H1 (cell line): ENCODE data around the gene THADA.

Experiments used
- CEBPB ChIP-seq: IDR thresholded peaks from 2 replicates; pipeline ENCODE4 v1.6.1; 2012; ENCODE audit warnings: low read depth, low read length
- CREB1 ChIP-seq: IDR thresholded peaks from 2 replicates; pipeline ENCODE4 v1.6.1; 2012; ENCODE audit warnings: inconsistent platforms
- CTCF ChIP-seq, 3 experiments: IDR thresholded peaks; 1 replicate in 2 of 3; 2 replicates in 1 of 3; pipeline versions ENCODE4 v1.5.1 to v1.6.1; 2011; ENCODE audit warnings: low read length in 3 of 3, mild to moderate bottlenecking in 3 of 3, inconsistent platforms in 2 of 3, low read depth in 1 of 3, moderate library complexity in 1 of 3; ENCODE audit not compliant: insufficient read depth in 1 of 3; ENCODE audit errors: control extremely low read depth in 1 of 3
- EP300 ChIP-seq, 2 experiments: IDR thresholded peaks; 1 replicate in 1 of 2; 2 replicates in 1 of 2; pipeline ENCODE4 v1.6.1; 2011 to 2012; ENCODE audit warnings: low read depth in 2 of 2, low read length in 2 of 2, mild to moderate bottlenecking in 2 of 2, borderline replicate concordance in 1 of 2, inconsistent platforms in 1 of 2, moderate library complexity in 1 of 2
- HDAC6 ChIP-seq: IDR thresholded peaks from one replicate; pipeline ENCODE4 v1.7.1; 2012; ENCODE audit warnings: low read depth, mild to moderate bottlenecking, inconsistent platforms, low read length, moderate library complexity
- JUND ChIP-seq: IDR thresholded peaks from 2 replicates; pipeline ENCODE4 v1.6.1; 2011; ENCODE audit warnings: mild to moderate bottlenecking, improper control_type of control experiment, low read length
- POLR2A ChIP-seq, 2 experiments: IDR thresholded peaks; 1 replicate in 1 of 2; 2 replicates in 1 of 2; pipeline ENCODE4 v1.6.1; 2011; ENCODE audit warnings: low read depth in 2 of 2, low read length in 2 of 2, mild to moderate bottlenecking in 2 of 2; ENCODE audit errors: control extremely low read depth in 1 of 2
- POLR2AphosphoS5 ChIP-seq: IDR thresholded peaks from 2 replicates; pipeline ENCODE4 v1.6.1; 2011; ENCODE audit warnings: low read depth, low read length
- POU5F1 ChIP-seq: IDR thresholded peaks from 2 replicates; pipeline ENCODE4 v1.6.1; 2011; ENCODE audit warnings: low read depth, mild to moderate bottlenecking, low read length, moderate library complexity
- RAD21 ChIP-seq, 2 experiments: IDR thresholded peaks in 1 of 2; conservative IDR thresholded peaks in 1 of 2; 2 replicates each; pipeline ENCODE4 v1.6.1; 2011; ENCODE audit warnings: low read depth in 2 of 2, low read length in 2 of 2, improper control_type of control experiment in 1 of 2, inconsistent platforms in 1 of 2, mild to moderate bottlenecking in 1 of 2, moderate library complexity in 1 of 2
- RXRA ChIP-seq: IDR thresholded peaks from 2 replicates; pipeline ENCODE4 v1.6.1; 2011; ENCODE audit warnings: low read depth, mild to moderate bottlenecking, low read length, moderate library complexity; ENCODE audit not compliant: insufficient read depth
- SIN3A ChIP-seq, 2 experiments: IDR thresholded peaks in 1 of 2; conservative IDR thresholded peaks in 1 of 2; 2 replicates each; pipeline ENCODE4 v1.6.1; 2011 to 2012; ENCODE audit warnings: low read length in 2 of 2, improper control_type of control experiment in 1 of 2, low read depth in 1 of 2, mild to moderate bottlenecking in 1 of 2
- TF ChIP-seq, protein P1 (sequence below): IDR thresholded peaks from 2 replicates; pipeline ENCODE4 v1.6.1; 2011; ENCODE audit warnings: low read depth, mild to moderate bottlenecking, low read length; ENCODE audit not compliant: insufficient read depth
- TF ChIP-seq, protein P2 (sequence below): IDR thresholded peaks from 2 replicates; pipeline ENCODE4 v1.6.1; 2012; ENCODE audit warnings: low read length, inconsistent platforms

GRCh38 chr2:43323857-43324256 is 272.0 kb downstream of the THADA start:
- TF ChIP-seq, protein P1, sequence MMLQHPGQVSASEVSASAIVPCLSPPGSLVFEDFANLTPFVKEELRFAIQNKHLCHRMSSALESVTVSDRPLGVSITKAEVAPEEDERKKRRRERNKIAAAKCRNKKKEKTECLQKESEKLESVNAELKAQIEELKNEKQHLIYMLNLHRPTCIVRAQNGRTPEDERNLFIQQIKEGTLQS, result no peak
- TF ChIP-seq POLR2A (IDR thresholded peaks at IDR 0.05; ENCODE audit: control extremely low read depth in 1 of 2, low read depth in 2 of 2, low read length in 2 of 2) (no peak), RAD21 (IDR thresholded peaks at IDR 0.05 in 1 of 2, conservative IDR thresholded peaks at IDR 0.05 in 1 of 2; ENCODE audit: low read depth in 2 of 2, low read length in 2 of 2) (no peak), CTCF (IDR thresholded peaks at IDR 0.05; ENCODE audit: control extremely low read depth in 1 of 3, insufficient read depth in 1 of 3, low read depth in 1 of 3, low read length in 3 of 3) (no peak), JUND (no peak), POU5F1 (no peak), HDAC6 (no peak), CREB1 (no peak), SIN3A (conservative IDR thresholded peaks at IDR 0.05 in 1 of 2, IDR thresholded peaks at IDR 0.05 in 1 of 2; ENCODE audit: low read depth in 1 of 2, low read length in 2 of 2) (no peak), RXRA (no peak), CEBPB (no peak), EP300 (IDR thresholded peaks at IDR 0.05; ENCODE audit: borderline replicate concordance in 1 of 2, low read depth in 2 of 2, low read length in 2 of 2) (no peak), POLR2AphosphoS5 (no peak)
- TF ChIP-seq, protein P2, sequence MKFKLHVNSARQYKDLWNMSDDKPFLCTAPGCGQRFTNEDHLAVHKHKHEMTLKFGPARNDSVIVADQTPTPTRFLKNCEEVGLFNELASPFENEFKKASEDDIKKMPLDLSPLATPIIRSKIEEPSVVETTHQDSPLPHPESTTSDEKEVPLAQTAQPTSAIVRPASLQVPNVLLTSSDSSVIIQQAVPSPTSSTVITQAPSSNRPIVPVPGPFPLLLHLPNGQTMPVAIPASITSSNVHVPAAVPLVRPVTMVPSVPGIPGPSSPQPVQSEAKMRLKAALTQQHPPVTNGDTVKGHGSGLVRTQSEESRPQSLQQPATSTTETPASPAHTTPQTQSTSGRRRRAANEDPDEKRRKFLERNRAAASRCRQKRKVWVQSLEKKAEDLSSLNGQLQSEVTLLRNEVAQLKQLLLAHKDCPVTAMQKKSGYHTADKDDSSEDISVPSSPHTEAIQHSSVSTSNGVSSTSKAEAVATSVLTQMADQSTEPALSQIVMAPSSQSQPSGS, result no peak
